ENCODE data around the gene NHLH1. TPM values are rescaled to one million over a fixed set of nuclear protein-coding genes. Genes with fewer than 3 reads are reported as not detected.

The NHLH1 gene

GRCh38 chr1:160421881-160422280 is 55.0 kb downstream of the NHLH1 start:
- H4K8ac ChIP-seq (ENCODE audit: low read depth, low read length) = no peak overlapping the region
- no CpG with 5 or more reads among the region's 5 CpGs for WGBS, 2 donors (ENCODE audit: extremely low coverage in 2 of 2, insufficient read length in 2 of 2, insufficient replicate concordance in 1 of 2)
- H3K27ac ChIP-seq (replicated peaks; ENCODE audit: low read length) = no peak overlapping the region
- no peak overlapping the region for H3K23ac ChIP-seq (ENCODE audit: low read depth, low read length, poor library complexity)
- no peaks in the 10 kb centered on the region for H3K27me3 ChIP-seq (ENCODE audit: control insufficient read depth in 3 of 3, insufficient read depth in 3 of 3, low read depth in 1 of 3, low read length in 3 of 3)
- H3K14ac ChIP-seq (ENCODE audit: low read length) = no peak overlapping the region
- no peak for DNase-seq (ENCODE audit: low spot score)
- H2AFZ ChIP-seq (ENCODE audit: low read length) = no peak overlapping the region
- no peak overlapping the region for H2BK5ac ChIP-seq (ENCODE audit: low read length)
- peaks cover 73 to 99% of the 10 kb centered on the region in 2 donors for H3K36me3 ChIP-seq (replicated peaks in 1 of 2; ENCODE audit: control insufficient read depth in 2 of 2, insufficient read depth in 2 of 2, low read length in 2 of 2)
- no peak overlapping the region for H3K4me2 ChIP-seq (ENCODE audit: insufficient read depth, low read length, poor library complexity, severe bottlenecking)
- no peaks in the 10 kb centered on the region for H3K4me1 ChIP-seq (ENCODE audit: control insufficient read depth in 2 of 2, insufficient read depth in 1 of 2, low read depth in 1 of 2, low read length in 2 of 2)
- no peak overlapping the region for H3K4me3 ChIP-seq (ENCODE audit: low read length in 2 of 2)
- no peak overlapping the region for H2AK5ac ChIP-seq (ENCODE audit: low read depth, low read length)
- no peak overlapping the region for H4K91ac ChIP-seq (ENCODE audit: low read depth, low read length, poor library complexity)
- H3K9ac ChIP-seq (ENCODE audit: low read depth, low read length, poor library complexity) = no peak overlapping the region
- no peaks in the 10 kb centered on the region for H3K9me3 ChIP-seq (replicated peaks in 1 of 2; ENCODE audit: control insufficient read depth in 2 of 2, insufficient read depth in 1 of 2, low read depth in 1 of 2, low read length in 2 of 2)
- H2BK15ac ChIP-seq (ENCODE audit: low read length) = no peak overlapping the region
- H3K79me1 ChIP-seq (ENCODE audit: low read depth, low read length) = peaks cover 14% of the 10 kb centered on the region
- no peak overlapping the region for H2BK120ac ChIP-seq (ENCODE audit: low read depth, low read length)
- no peak overlapping the region for H2BK12ac ChIP-seq (ENCODE audit: low read length)
- H3K4ac ChIP-seq (ENCODE audit: low read length) = no peak overlapping the region
- no peak overlapping the region for H3K18ac ChIP-seq (ENCODE audit: low read length)

Small RNA genes lying within 50 kb of the gene (small RNA-seq; reads per million reads assigned to genes)
- gene RF00019 (ENCODE audit: insufficient read depth) = not detected
- gene RNU4-42P (ENCODE audit: insufficient read depth) = not detected

All from neuronal stem cell (in vitro differentiated cells).